Heart right ventricle (tissue), 16 donors: Measurements from ENCODE around the gene TRDN. TPM values are rescaled to one million over a fixed set of nuclear protein-coding genes. Genes with fewer than 3 reads are reported as not detected.

ENCODE experiments used
- ATAC-seq, 8 donors: fragments of 200-7000 bp; cut with Tn5 transposase; one replicate each; pipeline ENCODE4 v1.9.1; 2020; ENCODE audit warnings: mild to moderate bottlenecking in 8 of 8, moderate library complexity in 8 of 8, moderate number of reproducible peaks in 1 of 8
- DNase-seq, 2 donors: peaks; one replicate each; pipeline ENCODE4 v3.0.0-alpha.2; 2020
- H3K27ac ChIP-seq, 10 donors: fragments of 200-600 bp; sonication (generic) in 2 of 10; one replicate each; pipeline versions ENCODE4 v1.5.0 to v1.8.0; 2020 to 2022; ENCODE audit warnings: mild to moderate bottlenecking in 3 of 10
- H3K27me3 ChIP-seq, 7 donors: fragments of 200-600 bp; one replicate each; pipeline ENCODE4 v1.8.0; 2021 to 2022; ENCODE audit warnings: mild to moderate bottlenecking in 2 of 7
- H3K36me3 ChIP-seq, 9 donors: fragments of 200-600 bp; sonication (generic) in 1 of 9; one replicate each; pipeline versions ENCODE4 v1.5.0 to v1.8.0; 2020 to 2022; ENCODE audit warnings: mild to moderate bottlenecking in 2 of 9
- H3K4me1 ChIP-seq, 9 donors: fragments of 200-600 bp; sonication (generic) in 1 of 9; one replicate each; pipeline versions ENCODE4 v1.5.0 to v1.8.0; 2020 to 2022; ENCODE audit warnings: mild to moderate bottlenecking in 4 of 9
- H3K4me3 ChIP-seq, 10 donors: fragments of 200-600 bp; sonication (generic) in 2 of 10; one replicate each; pipeline versions ENCODE4 v1.5.0 to v1.8.0; 2020 to 2022; ENCODE audit warnings: mild to moderate bottlenecking in 7 of 10, moderate library complexity in 2 of 10
- H3K9me3 ChIP-seq, 11 donors: fragments of 200-600 bp in 10 of 11; sonication (generic) in 2 of 11; one replicate each; pipeline versions ENCODE4 v1.5.0 to v1.8.0; 2013 to 2022; ENCODE audit warnings: mild to moderate bottlenecking in 2 of 11, control low read depth in 1 of 11, moderate library complexity in 1 of 11
- WGBS, 2 donors: extraction: QIAGEN DNeasy Blood & Tissue Kit; methylation state at CpG; one replicate each; pipeline ENCODE4 v1.1.7; 2013; ENCODE audit warnings: inconsistent platforms in 1 of 2; 5-methylcytosine and 5-hydroxymethylcytosine counted together
- intact Hi-C, 10 donors: fragments of 100-400 bp; cut with DNase I; formaldehyde crosslinking; loops; one replicate each; pipeline versions ENCODE4 v1.11.1 to v1.14.2; 2022
- polyA plus RNA-seq, 2 donors: library from polyadenylated mRNA; stranded (reverse); fragments of 200-250 nt; gene quantifications; one replicate each; pipeline ENCODE4 v1.2.3, GENCODE V29; 2013
- total RNA-seq, 10 donors: library from RNA; stranded (reverse); fragmentation: NEBNext Ultra II Directional in 3 of 10; extraction: Animal tissue kit (Norgen Biotek cat#: 25700) in 3 of 10; gene quantifications; one replicate each; pipeline versions ENCODE4 v1.2.1 to v1.2.4, GENCODE V29; 2021 to 2023
- TF ChIP-seq, protein P1 (sequence below), 9 donors: fragments of 200-600 bp; sonication (generic) in 2 of 9; IDR thresholded peaks; one replicate each; pipeline versions ENCODE4 v1.5.0 to v1.8.0; 2021 to 2022; ENCODE audit warnings: antibody characterized with exemption in 9 of 9, mild to moderate bottlenecking in 5 of 9, moderate library complexity in 1 of 9
- donor health status: Arrhythmogenic right ventricular cardiomyopathy.
- donor health status: ischemic (EF 13 %, LVEDD 7.1; RV severe dilation, severe dysfunction).
- donor health status: healthy with polysubstance abuse.
- donor health status: DM: no; HTN: yes; CAD: no.
- donor health status: DM: no; HTN: no; CAD: no.
- donor health status: ischemic (EF 25% LVEDD 6.9; RV normal size, moderate dysfunction).
- donor health status: ischemic (EF 25% LVEDD 5.7; RV mildly dilated, moderate dysfunction).
- donor health status: healthy.
- donor health status: DM: yes; HTN: yes; CAD: no.
- donor health status: Ischemic cardiomyopathy.
- donor health status: ischemic (EF 35%, LVEDD 5.7; RV mildly dilated, moderate dysfunction).
- donor health status: nonischemic (EF 11% LVEDD 7.7; RV severe dilation, severe dysfunction).
- donor health status: DM: yes; HTN: yes; CAD: no.
- donor health status: PGD.
- donor health status: ischemic (EF 29% LVEDD 5.4; RV normal size, mild dysfunction).
- donor health status: nonischemic (EF 23%, LVEDD 6.1; RV moderate dilation, normal function).

TRDN gene
- total and polyA plus RNA-seq, 12 donors: 37.6 to 1,141 (median 437) TPM

DNA sequence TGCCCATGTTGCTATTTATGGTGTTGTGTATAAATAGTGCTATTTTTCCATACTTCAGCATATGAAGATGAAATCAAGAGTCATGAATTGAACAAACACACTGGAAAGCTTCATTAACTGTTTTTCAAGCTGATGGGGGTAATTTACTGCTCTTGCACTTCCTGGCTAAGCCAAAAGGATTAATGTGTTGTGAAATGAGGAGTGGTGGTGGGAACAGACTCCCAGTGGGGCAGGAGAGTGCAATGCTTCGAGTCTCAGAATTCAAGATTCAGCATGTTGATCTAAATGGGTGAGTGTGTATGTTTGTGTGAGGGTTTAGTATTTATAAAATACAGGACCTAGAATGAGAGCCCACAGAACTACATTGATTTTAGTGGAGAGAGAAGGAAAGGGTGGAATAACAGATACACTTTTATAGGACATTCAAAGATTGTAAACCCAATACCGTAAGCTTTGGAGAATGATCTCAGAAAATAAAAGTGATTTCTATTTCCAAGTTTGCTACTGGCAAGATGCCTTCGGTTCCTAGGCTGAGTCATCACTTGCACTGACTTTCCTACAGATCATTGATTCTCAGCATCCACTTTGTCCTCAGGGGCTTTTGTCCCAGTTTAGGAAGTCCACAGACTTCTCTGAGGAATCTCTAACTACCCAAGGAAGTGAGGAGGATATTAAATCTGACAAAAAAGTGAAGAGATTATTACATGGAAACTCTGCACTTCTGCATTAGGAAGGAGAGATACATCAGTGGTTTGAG is 303.6 kb downstream of the TRDN start:
- no peaks in the 10 kb centered on the region for H3K36me3 ChIP-seq
- DNase-seq: no peak
- intact Hi-C loops: no loop called here
- H3K4me3 ChIP-seq: no peak overlapping the region
- no peak overlapping the region for H3K27ac ChIP-seq
- no peak for ATAC-seq
- H3K27me3 ChIP-seq: no peaks in the 10 kb centered on the region
- H3K9me3 ChIP-seq: no peaks in the 10 kb centered on the region
- WGBS, 2 donors: 62 to 70% methylated on average over 3 of the region's 3 CpGs
- TF ChIP-seq, protein P1, sequence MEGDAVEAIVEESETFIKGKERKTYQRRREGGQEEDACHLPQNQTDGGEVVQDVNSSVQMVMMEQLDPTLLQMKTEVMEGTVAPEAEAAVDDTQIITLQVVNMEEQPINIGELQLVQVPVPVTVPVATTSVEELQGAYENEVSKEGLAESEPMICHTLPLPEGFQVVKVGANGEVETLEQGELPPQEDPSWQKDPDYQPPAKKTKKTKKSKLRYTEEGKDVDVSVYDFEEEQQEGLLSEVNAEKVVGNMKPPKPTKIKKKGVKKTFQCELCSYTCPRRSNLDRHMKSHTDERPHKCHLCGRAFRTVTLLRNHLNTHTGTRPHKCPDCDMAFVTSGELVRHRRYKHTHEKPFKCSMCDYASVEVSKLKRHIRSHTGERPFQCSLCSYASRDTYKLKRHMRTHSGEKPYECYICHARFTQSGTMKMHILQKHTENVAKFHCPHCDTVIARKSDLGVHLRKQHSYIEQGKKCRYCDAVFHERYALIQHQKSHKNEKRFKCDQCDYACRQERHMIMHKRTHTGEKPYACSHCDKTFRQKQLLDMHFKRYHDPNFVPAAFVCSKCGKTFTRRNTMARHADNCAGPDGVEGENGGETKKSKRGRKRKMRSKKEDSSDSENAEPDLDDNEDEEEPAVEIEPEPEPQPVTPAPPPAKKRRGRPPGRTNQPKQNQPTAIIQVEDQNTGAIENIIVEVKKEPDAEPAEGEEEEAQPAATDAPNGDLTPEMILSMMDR (IDR thresholded peaks at IDR 0.05): no peak
- no peaks in the 10 kb centered on the region for H3K4me1 ChIP-seq

DNA sequence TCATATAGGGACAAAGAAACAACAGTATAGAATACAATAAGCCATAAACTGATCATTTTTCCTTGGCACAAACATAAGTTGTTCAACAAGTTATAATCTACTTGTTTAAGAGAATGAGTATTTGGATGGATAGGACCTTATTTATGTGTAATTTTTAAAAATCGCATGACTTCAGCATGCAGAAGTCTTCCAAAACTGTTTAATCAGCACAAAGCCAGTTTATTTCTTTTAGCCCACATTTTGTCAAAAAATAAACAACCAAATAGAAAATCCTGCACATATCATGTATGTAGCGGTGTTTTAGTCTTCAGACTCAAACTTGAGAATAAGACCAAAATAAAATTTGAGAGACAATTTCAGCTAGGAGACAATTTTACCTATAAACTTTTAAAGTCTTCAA is 304.7 kb downstream of the TRDN start:
- TF ChIP-seq, protein P1 (IDR thresholded peaks at IDR 0.05): no peak
- H3K9me3 ChIP-seq: no peaks in the 10 kb centered on the region
- H3K4me1 ChIP-seq: no peaks in the 10 kb centered on the region
- no peak overlapping the region for H3K27ac ChIP-seq
- intact Hi-C loops: no loop called here
- no peak overlapping the region for H3K4me3 ChIP-seq
- no peaks in the 10 kb centered on the region for H3K27me3 ChIP-seq
- no peaks in the 10 kb centered on the region for H3K36me3 ChIP-seq
- 86 to 87% methylated on average over 2 of the region's 2 CpGs for WGBS, 2 donors
- DNase-seq (no peak), ATAC-seq (no peak)

DNA sequence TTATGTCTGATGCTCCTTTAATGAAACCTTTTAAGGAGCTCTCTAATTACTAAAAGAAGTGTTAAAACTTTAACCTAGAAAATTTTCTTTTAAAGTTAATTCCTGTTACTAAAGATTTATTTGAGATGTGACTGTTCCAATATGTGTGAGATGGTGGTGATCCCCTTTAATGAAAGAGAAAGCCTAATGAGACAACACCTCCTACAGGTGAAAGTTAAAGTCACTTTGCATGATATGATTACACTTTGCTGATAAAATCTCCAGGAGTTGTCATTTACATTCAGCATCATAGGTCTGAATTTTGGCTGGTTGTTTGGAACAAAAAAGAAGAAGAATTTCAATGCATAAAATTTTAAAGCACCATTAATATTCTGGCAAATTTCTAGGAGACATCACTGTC is 307.4 kb downstream of the TRDN start:
- H3K36me3 ChIP-seq: no peaks in the 10 kb centered on the region
- H3K4me1 ChIP-seq: no peaks in the 10 kb centered on the region
- TF ChIP-seq, protein P1 (IDR thresholded peaks at IDR 0.05): no peak
- no peak overlapping the region for H3K27ac ChIP-seq
- H3K4me3 ChIP-seq: no peak overlapping the region
- DNase-seq: no peak
- ATAC-seq: no peak
- no peaks in the 10 kb centered on the region for H3K9me3 ChIP-seq
- intact Hi-C loops: no loop called here
- no peaks in the 10 kb centered on the region for H3K27me3 ChIP-seq

DNA sequence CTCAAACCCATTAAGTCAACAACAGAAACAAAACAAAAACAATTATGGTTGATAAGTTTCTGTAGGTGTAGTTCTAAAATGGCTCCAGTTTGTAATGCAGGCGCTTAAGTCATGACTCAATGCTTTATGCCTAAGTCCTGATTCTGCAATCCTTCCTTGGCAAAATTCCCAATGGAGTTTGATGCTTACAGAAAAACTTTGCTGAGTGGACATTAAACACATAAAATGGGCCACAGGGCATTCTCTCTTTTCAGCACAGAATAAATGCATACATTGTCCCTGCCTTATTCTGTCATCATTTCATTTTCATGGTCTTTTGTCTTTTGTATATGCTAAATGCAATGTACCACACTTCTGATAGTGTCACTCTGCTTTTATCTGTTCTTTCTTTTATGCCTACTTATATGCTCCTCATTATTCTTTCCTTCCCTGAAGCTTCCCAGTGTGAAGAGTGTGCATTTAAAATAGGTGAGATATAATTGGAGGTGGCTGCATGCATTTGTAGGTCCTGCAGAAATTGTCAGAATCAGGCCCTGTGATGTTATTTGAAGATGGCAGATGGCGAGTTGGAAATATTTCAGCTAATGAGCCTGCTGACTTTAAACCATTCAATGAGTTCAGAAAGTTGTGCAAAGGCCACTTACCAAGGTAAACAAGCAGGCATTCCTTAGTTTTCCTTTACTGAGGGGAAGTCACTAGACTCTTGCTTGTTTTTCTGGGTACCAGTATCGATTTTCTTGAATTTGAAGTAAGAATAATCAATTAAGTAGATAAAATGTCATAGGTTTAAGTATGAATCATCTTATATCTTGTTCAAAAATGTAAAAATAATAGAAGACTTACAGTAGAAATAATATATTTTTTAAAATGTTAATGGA is 313.1 kb downstream of the TRDN start:
- no peak overlapping the region for H3K27ac ChIP-seq
- no peaks in the 10 kb centered on the region for H3K9me3 ChIP-seq
- no peak for ATAC-seq
- intact Hi-C loops: no loop called here
- H3K4me1 ChIP-seq: no peaks in the 10 kb centered on the region
- no peaks in the 10 kb centered on the region for H3K36me3 ChIP-seq
- H3K27me3 ChIP-seq: no peaks in the 10 kb centered on the region
- WGBS, 2 donors: 78 to 90% methylated on average over 3 of the region's 3 CpGs
- TF ChIP-seq, protein P1 (IDR thresholded peaks at IDR 0.05): no peak
- DNase-seq: no peak
- no peak overlapping the region for H3K4me3 ChIP-seq
